GM19452 (cell line): ENCODE results near the gene LRP1.

Experiments
- ATAC-seq: cut with Tn5 transposase; IDR thresholded peaks from one replicate; pipeline ENCODE4 v1.9.1; 2021; ENCODE audit not compliant: unreplicated experiment

Gene LRP1

GRCh38 chr12:57233357-57234232 is 105.3 kb downstream of the LRP1 start:
- ATAC-seq, result no peak

GRCh38 chr12:57234233-57234570 is 105.9 kb downstream of the LRP1 start:
- ATAC-seq, result no peak

GRCh38 chr12:57234571-57235016 is 106.3 kb downstream of the LRP1 start:
- ATAC-seq, result no peak

GRCh38 chr12:57235017-57235727 is 106.9 kb downstream of the LRP1 start:
- ATAC-seq, result no peak

- ATAC-seq, result no peak
Measured at GRCh38 chr12:57235728-57236131, 107.4 kb downstream of the LRP1 start.

GRCh38 chr12:57236201-57236924 is 108.1 kb downstream of the LRP1 start:
- ATAC-seq, result no peak

GRCh38 chr12:57236925-57237595 is 108.8 kb downstream of the LRP1 start:
- ATAC-seq, result no peak

GRCh38 chr12:57237596-57237931 is 109.3 kb downstream of the LRP1 start:
- ATAC-seq, result no peak

- ATAC-seq, result no peak
Measured at GRCh38 chr12:57237932-57238853, 109.9 kb downstream of the LRP1 start.

- peak; percentile 57 for ATAC-seq
Measured at GRCh38 chr12:57238854-57239554, 110.7 kb downstream of the LRP1 start.

GRCh38 chr12:57239587-57240065 is 111.3 kb downstream of the LRP1 start:
- ATAC-seq, result no peak

GRCh38 chr12:57240066-57240921 is 112.0 kb downstream of the LRP1 start:
- ATAC-seq, result no peak

- ATAC-seq, result no peak
Measured at GRCh38 chr12:57240926-57241401, 112.7 kb downstream of the LRP1 start.

- no peak for ATAC-seq
Measured at GRCh38 chr12:57241402-57242310, 113.4 kb downstream of the LRP1 start.

- ATAC-seq, result no peak
Measured at GRCh38 chr12:57242329-57242690, 114.0 kb downstream of the LRP1 start.

- ATAC-seq, result peak; percentile 42
Measured at GRCh38 chr12:57242691-57243454, 114.6 kb downstream of the LRP1 start.
